GM21528 (cell line): ENCODE data around the gene TEC.
"Not testable (repeated sequence)": the region's sequence is repeated elsewhere in the genome, so short reads cannot be mapped to it uniquely, and the experiment has no call there.

ENCODE experiments used
- ATAC-seq: cut with Tn5 transposase; IDR thresholded peaks from one replicate; pipeline ENCODE4 v1.9.1; 2021; ENCODE audit warnings: mild to moderate bottlenecking, moderate library complexity; ENCODE audit not compliant: unreplicated experiment, low FRiP score

The TEC gene

GRCh38 chr4:48203819-48204218, 65.8 kb downstream of the TEC start:
- ATAC-seq = peak; percentile 29

GRCh38 chr4:48197643-48198237, 71.9 kb downstream of the TEC start:
- no peak for ATAC-seq

- peak; percentile 71 for ATAC-seq
Measured at GRCh38 chr4:48196758-48197504, 72.7 kb downstream of the TEC start.

GRCh38 chr4:48195853-48196252, 73.8 kb downstream of the TEC start:
- no peak for ATAC-seq

- ATAC-seq = no peak
Measured at GRCh38 chr4:48195374-48195773, 74.3 kb downstream of the TEC start.

- no peak for ATAC-seq
Measured at GRCh38 chr4:48194971-48195370, 74.7 kb downstream of the TEC start.

- ATAC-seq = no peak
Measured at GRCh38 chr4:48193921-48194468, 75.6 kb downstream of the TEC start.

GRCh38 chr4:48193096-48193836, 76.4 kb downstream of the TEC start:
- ATAC-seq = no peak

- no peak for ATAC-seq
Measured at GRCh38 chr4:48191758-48192157, 77.9 kb downstream of the TEC start.

- ATAC-seq = no peak
Measured at GRCh38 chr4:48190839-48191238, 78.8 kb downstream of the TEC start.

GRCh38 chr4:48189731-48190130, 79.9 kb downstream of the TEC start:
- ATAC-seq = no peak

GRCh38 chr4:48188390-48188789, 81.2 kb downstream of the TEC start:
- ATAC-seq = no peak

GRCh38 chr4:48187813-48188212, 81.8 kb downstream of the TEC start:
- ATAC-seq = no peak

GRCh38 chr4:48187066-48187465, 82.6 kb downstream of the TEC start:
- ATAC-seq = not testable (repeated sequence)

- ATAC-seq = not testable (repeated sequence)
Measured at GRCh38 chr4:48186394-48186793, 83.2 kb downstream of the TEC start.

GRCh38 chr4:48184882-48185281, 84.8 kb downstream of the TEC start:
- ATAC-seq = no peak

GRCh38 chr4:48180234-48180633, 89.4 kb downstream of the TEC start:
- ATAC-seq = no peak

- ATAC-seq = no peak
Measured at GRCh38 chr4:48178931-48179330, 90.7 kb downstream of the TEC start.

GRCh38 chr4:48175806-48176205, 93.8 kb downstream of the TEC start:
- no peak for ATAC-seq

GRCh38 chr4:48175328-48175727, 94.3 kb downstream of the TEC start:
- ATAC-seq = no peak
